ENCODE data around the gene BRINP3. TPM values are rescaled to one million over a fixed set of nuclear protein-coding genes. Genes with fewer than 3 reads are reported as not detected.

The BRINP3 gene
- total RNA-seq, 1 donor from 2014 or later, result not detected

- H3K27me3 Mint-ChIP-seq, result no peaks in the 10 kb centered on the region
- ChIA-PET POLR2A (no interaction called here), CTCF (no interaction called here)
- H3K36me3 Mint-ChIP-seq (ENCODE audit: low read depth), result no peaks in the 10 kb centered on the region
- TF ChIP-seq CTCF (IDR thresholded peaks at IDR 0.05), result no peak
- no peaks in the 10 kb centered on the region for H3K4me1 Mint-ChIP-seq
- no peak for DNase-seq
- intact Hi-C loops (cut with micrococcal nuclease), result no loop called here
- H3K27ac Mint-ChIP-seq, result no peak overlapping the region
- peaks cover under 1% of the 10 kb centered on the region for H3K9me3 Mint-ChIP-seq
- ATAC-seq (ENCODE audit: low read depth), result no peak
- H3K4me3 Mint-ChIP-seq, result no peak overlapping the region
Observed at GRCh38 chr1:190207733-190208132, 269.9 kb downstream of the BRINP3 start.

DNA sequence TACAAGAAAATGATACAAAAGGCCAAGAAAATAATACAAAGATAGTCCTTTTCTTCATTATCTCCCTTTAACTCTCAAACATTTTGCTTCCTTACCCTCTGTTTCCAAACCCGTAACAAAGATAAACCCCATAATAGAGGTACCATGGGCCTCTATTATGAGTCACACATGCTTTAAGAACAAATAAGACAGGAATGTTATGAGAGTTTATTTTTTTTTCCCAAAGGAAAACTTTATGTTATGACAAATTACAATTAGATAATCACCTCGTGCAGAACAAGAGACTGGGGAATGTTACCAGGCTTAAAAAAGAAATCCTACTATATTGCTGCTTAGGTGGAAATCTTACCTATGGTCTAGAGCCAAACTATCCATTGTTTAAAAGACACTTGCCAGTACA is 272.0 kb downstream of the BRINP3 start:
- POLR2A ChIA-PET, result no interaction called here
- intact Hi-C loops (cut with micrococcal nuclease), result no loop called here
- Mint-ChIP-seq H3K27me3 (no peaks in the 10 kb centered on the region), H3K9me3 (peaks cover 9% of the 10 kb centered on the region), H3K36me3 (ENCODE audit: low read depth) (no peaks in the 10 kb centered on the region), H3K27ac (no peak overlapping the region), H3K4me1 (no peaks in the 10 kb centered on the region), H3K4me3 (no peak overlapping the region)
- CTCF ChIA-PET, result no interaction called here
- no peak for ATAC-seq (ENCODE audit: low read depth)
- DNase-seq, result no peak
- TF ChIP-seq CTCF (IDR thresholded peaks at IDR 0.05), result no peak

- no peak for DNase-seq
- peaks cover 11% of the 10 kb centered on the region for H3K9me3 Mint-ChIP-seq
- intact Hi-C loops (cut with micrococcal nuclease), result no loop called here
- no peak for ATAC-seq (ENCODE audit: low read depth)
- TF ChIP-seq CTCF (IDR thresholded peaks at IDR 0.05), result no peak
- no peaks in the 10 kb centered on the region for H3K4me1 Mint-ChIP-seq
- ChIA-PET POLR2A (no interaction called here), CTCF (no interaction called here)
- no peak overlapping the region for H3K4me3 Mint-ChIP-seq
- no peaks in the 10 kb centered on the region for H3K27me3 Mint-ChIP-seq
- no peaks in the 10 kb centered on the region for H3K36me3 Mint-ChIP-seq (ENCODE audit: low read depth)
- H3K27ac Mint-ChIP-seq, result no peak overlapping the region
Observed at GRCh38 chr1:190196020-190196419, 281.6 kb downstream of the BRINP3 start.

DNA sequence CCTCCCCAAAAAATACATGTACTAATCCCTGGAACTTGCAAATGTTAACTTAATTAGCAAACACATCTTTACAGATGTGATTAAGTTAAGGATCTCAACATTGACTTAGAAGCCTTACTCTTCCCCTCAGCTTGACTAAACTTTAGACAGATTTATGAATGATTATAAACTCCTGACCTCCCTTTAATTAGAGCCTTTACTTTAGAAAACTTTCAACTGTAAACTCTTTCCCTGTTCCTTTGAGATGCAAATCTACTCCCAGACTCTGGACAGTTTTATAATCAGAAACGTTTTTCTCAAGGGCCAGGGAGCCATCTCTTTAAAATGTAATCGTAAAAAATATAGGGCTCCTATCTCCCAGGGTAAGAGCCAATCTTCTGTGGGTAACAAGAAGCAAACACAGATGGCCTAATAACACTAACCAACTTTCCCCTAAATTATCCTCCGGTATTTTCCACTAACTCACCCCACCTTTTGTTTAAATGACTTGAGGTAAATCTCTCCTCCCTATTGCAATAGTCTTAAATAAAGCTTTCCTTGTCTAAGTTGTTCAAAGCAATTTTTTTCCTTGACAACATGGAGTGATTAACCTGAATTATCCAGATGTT is 284.1 kb downstream of the BRINP3 start:
- DNase-seq (no peak), ATAC-seq (ENCODE audit: low read depth) (no peak)
- ChIA-PET POLR2A (no interaction called here), CTCF (no interaction called here)
- H3K4me1 Mint-ChIP-seq, result no peaks in the 10 kb centered on the region
- intact Hi-C loops (cut with micrococcal nuclease), result no loop called here
- no peak overlapping the region for H3K4me3 Mint-ChIP-seq
- no peaks in the 10 kb centered on the region for H3K36me3 Mint-ChIP-seq (ENCODE audit: low read depth)
- H3K27ac Mint-ChIP-seq, result no peak overlapping the region
- H3K27me3 Mint-ChIP-seq, result no peaks in the 10 kb centered on the region
- TF ChIP-seq CTCF (IDR thresholded peaks at IDR 0.05), result no peak
- peaks cover 2% of the 10 kb centered on the region for H3K9me3 Mint-ChIP-seq

DNA sequence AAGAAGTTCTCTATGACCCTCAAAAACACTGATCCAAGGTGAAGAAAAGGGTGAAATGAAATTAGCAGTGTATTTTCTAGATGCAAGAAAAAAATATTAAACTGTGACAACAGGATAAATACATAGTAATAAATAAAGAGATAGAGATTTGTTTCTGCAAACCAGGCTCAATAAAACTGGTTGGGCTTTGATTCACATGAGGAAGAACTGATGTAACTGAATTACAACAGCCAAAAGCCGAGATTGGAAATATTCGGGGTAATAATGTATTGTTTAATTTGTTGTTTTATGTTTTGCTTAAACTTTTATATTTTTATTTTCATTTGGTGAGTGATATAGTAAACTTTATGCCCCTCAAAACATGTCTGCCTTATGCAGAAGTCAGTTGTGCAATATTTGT is 285.0 kb downstream of the BRINP3 start:
- no peak for ATAC-seq (ENCODE audit: low read depth)
- CTCF ChIA-PET, result no interaction called here
- no peak overlapping the region for H3K27ac Mint-ChIP-seq
- intact Hi-C loops (cut with micrococcal nuclease), result no loop called here
- TF ChIP-seq CTCF (IDR thresholded peaks at IDR 0.05), result no peak
- H3K9me3 Mint-ChIP-seq, result peaks cover 2% of the 10 kb centered on the region
- POLR2A ChIA-PET, result no interaction called here
- no peaks in the 10 kb centered on the region for H3K27me3 Mint-ChIP-seq
- H3K4me1 Mint-ChIP-seq, result no peaks in the 10 kb centered on the region
- DNase-seq, result no peak
- H3K4me3 Mint-ChIP-seq, result no peak overlapping the region
- no peaks in the 10 kb centered on the region for H3K36me3 Mint-ChIP-seq (ENCODE audit: low read depth)
